ENCODE measurements around the gene SNRNP35. TPM values are rescaled to one million over a fixed set of nuclear protein-coding genes. Genes with fewer than 3 reads are reported as not detected.

The SNRNP35 gene
- total RNA-seq, 1 experiment from 2014 or later, result 8.6 TPM

Other genes starting within 250 kb of the SNRNP35 start
- gene MPHOSPH9, start 225.0 kb upstream of the SNRNP35 start, total RNA-seq (2014; rRNA removed; shearing (Covaris generic)), result 59.8 and 75.1 TPM in 2 replicates
- 14.8 and 20.2 TPM in 2 replicates for gene MTRFR, start 224.7 kb upstream of the SNRNP35 start, total RNA-seq (2014; rRNA removed; shearing (Covaris generic))
- 252 and 256 TPM in 2 replicates for gene CDK2AP1, start 186.3 kb upstream of the SNRNP35 start, total RNA-seq (2014; rRNA removed; shearing (Covaris generic))
- 26.8 and 39.2 TPM in 2 replicates for gene SBNO1, start 93.3 kb upstream of the SNRNP35 start, total RNA-seq (2014; rRNA removed; shearing (Covaris generic))
- 62.4 and 63.7 TPM in 2 replicates for gene KMT5A, start 74.0 kb upstream of the SNRNP35 start, total RNA-seq (2014; rRNA removed; shearing (Covaris generic))
- 3.6 and 3.9 TPM in 2 replicates for gene RILPL2, start 21.5 kb upstream of the SNRNP35 start, total RNA-seq (2014; rRNA removed; shearing (Covaris generic))
- 9.3 and 16.1 TPM in 2 replicates for gene RILPL1, start 75.6 kb downstream of the SNRNP35 start, total RNA-seq (2014; rRNA removed; shearing (Covaris generic))
- 235 and 272 TPM in 2 replicates for gene TMED2, start 126.4 kb downstream of the SNRNP35 start, total RNA-seq (2014; rRNA removed; shearing (Covaris generic))
- 25.9 and 30.5 TPM in 2 replicates for gene DDX55, start 144.0 kb downstream of the SNRNP35 start, total RNA-seq (2014; rRNA removed; shearing (Covaris generic))
- gene EIF2B1, start 175.5 kb downstream of the SNRNP35 start, total RNA-seq (2014; rRNA removed; shearing (Covaris generic)), result 69.5 and 75.1 TPM in 2 replicates
- gene GTF2H3, start 175.7 kb downstream of the SNRNP35 start, total RNA-seq (2014; rRNA removed; shearing (Covaris generic)), result 44.0 and 56.3 TPM in 2 replicates
- 22.8 and 22.9 TPM in 2 replicates for gene TCTN2, start 213.0 kb downstream of the SNRNP35 start, total RNA-seq (2014; rRNA removed; shearing (Covaris generic))